IPS-18a (cell line): ENCODE data around the gene RNF26.

Source experiments
- H3K27ac ChIP-seq: one replicate; pipeline ENCODE4 v1.5.1; 2013; ENCODE audit warnings: low read length
- H3K27me3 ChIP-seq: one replicate; pipeline ENCODE4 v1.6.1; 2013; ENCODE audit warnings: mild to moderate bottlenecking, low read length; ENCODE audit not compliant: control insufficient read depth, insufficient read depth
- H3K36me3 ChIP-seq: one replicate; pipeline ENCODE4 v1.6.1; 2013; ENCODE audit warnings: low read depth, low read length; ENCODE audit not compliant: control insufficient read depth
- H3K4me1 ChIP-seq: one replicate; pipeline ENCODE4 v1.6.1; 2013; ENCODE audit warnings: low read depth, low read length; ENCODE audit not compliant: control insufficient read depth
- H3K4me3 ChIP-seq: one replicate; pipeline ENCODE4 v1.5.1; 2013; ENCODE audit warnings: low read length
- H3K9ac ChIP-seq: one replicate; pipeline ENCODE4 v1.6.1; 2013; ENCODE audit warnings: mild to moderate bottlenecking, low read length, moderate library complexity
- H3K9me3 ChIP-seq: one replicate; pipeline ENCODE4 v1.6.1; 2013; ENCODE audit warnings: low read depth, low read length; ENCODE audit not compliant: control insufficient read depth

The RNF26 gene

GRCh38 chr11:119305556-119306372 lies 28.6 kb upstream of the RNF26 start:
- Histone ChIP-seq H3K9me3 (no peaks in the 10 kb centered on the region), H3K4me3 (no peak overlapping the region), H3K27ac (no peak overlapping the region), H3K4me1 (peaks cover 3% of the 10 kb centered on the region), H3K9ac (no peak overlapping the region), H3K36me3 (peaks cover 50% of the 10 kb centered on the region), H3K27me3 (no peaks in the 10 kb centered on the region)

GRCh38 chr11:119306373-119306890 lies 27.9 kb upstream of the RNF26 start:
- Histone ChIP-seq H3K4me1 (peaks cover 3% of the 10 kb centered on the region), H3K9me3 (no peaks in the 10 kb centered on the region), H3K27me3 (no peaks in the 10 kb centered on the region), H3K36me3 (peaks cover 44% of the 10 kb centered on the region), H3K27ac (no peak overlapping the region), H3K4me3 (no peak overlapping the region), H3K9ac (no peak overlapping the region)

GRCh38 chr11:119307219-119307618 lies 27.1 kb upstream of the RNF26 start:
- Histone ChIP-seq H3K27ac (no peak overlapping the region), H3K9ac (no peak overlapping the region), H3K4me3 (no peak overlapping the region), H3K9me3 (no peaks in the 10 kb centered on the region), H3K4me1 (peaks cover 3% of the 10 kb centered on the region), H3K36me3 (peaks cover 36% of the 10 kb centered on the region), H3K27me3 (no peaks in the 10 kb centered on the region)

GRCh38 chr11:119307974-119308373 lies 26.4 kb upstream of the RNF26 start:
- H3K27ac ChIP-seq: no peak overlapping the region
- H3K36me3 ChIP-seq: peaks cover 36% of the 10 kb centered on the region
- H3K4me1 ChIP-seq: peaks cover 3% of the 10 kb centered on the region
- no peak overlapping the region for H3K4me3 ChIP-seq
- H3K9me3 ChIP-seq: no peaks in the 10 kb centered on the region
- H3K27me3 ChIP-seq: no peaks in the 10 kb centered on the region
- no peak overlapping the region for H3K9ac ChIP-seq

- peaks cover 3% of the 10 kb centered on the region for H3K4me1 ChIP-seq
- no peak overlapping the region for H3K27ac ChIP-seq
- peaks cover 5% of the 10 kb centered on the region for H3K27me3 ChIP-seq
- no peak overlapping the region for H3K9ac ChIP-seq
- no peaks in the 10 kb centered on the region for H3K9me3 ChIP-seq
- no peak overlapping the region for H3K4me3 ChIP-seq
- H3K36me3 ChIP-seq: peaks cover 23% of the 10 kb centered on the region
These were observed 24.9 kb upstream of the RNF26 start for GRCh38 chr11:119309411-119309810.

GRCh38 chr11:119309953-119310681 lies 24.2 kb upstream of the RNF26 start:
- Histone ChIP-seq H3K4me1 (peaks cover 3% of the 10 kb centered on the region), H3K27ac (no peak overlapping the region), H3K9me3 (no peaks in the 10 kb centered on the region), H3K36me3 (peaks cover 20% of the 10 kb centered on the region), H3K4me3 (no peak overlapping the region), H3K27me3 (peaks cover 12% of the 10 kb centered on the region), H3K9ac (no peak overlapping the region)

- Histone ChIP-seq H3K27me3 (peaks cover 18% of the 10 kb centered on the region), H3K9ac (no peak overlapping the region), H3K4me3 (no peak overlapping the region), H3K27ac (no peak overlapping the region), H3K9me3 (no peaks in the 10 kb centered on the region), H3K4me1 (peaks cover 7% of the 10 kb centered on the region), H3K36me3 (peaks cover 15% of the 10 kb centered on the region)
These were observed 23.7 kb upstream of the RNF26 start for GRCh38 chr11:119310682-119311052.

- no peak overlapping the region for H3K9ac ChIP-seq
- peaks cover 33% of the 10 kb centered on the region for H3K4me1 ChIP-seq
- H3K9me3 ChIP-seq: no peaks in the 10 kb centered on the region
- H3K36me3 ChIP-seq: no peaks in the 10 kb centered on the region
- H3K4me3 ChIP-seq: peak overlapping the region; percentile 65
- peaks cover 55% of the 10 kb centered on the region for H3K27me3 ChIP-seq
- no peak overlapping the region for H3K27ac ChIP-seq
These were observed 19.6 kb upstream of the RNF26 start for GRCh38 chr11:119314726-119315125.

- H3K9me3 ChIP-seq: no peaks in the 10 kb centered on the region
- peaks cover 40% of the 10 kb centered on the region for H3K4me1 ChIP-seq
- peaks cover 58% of the 10 kb centered on the region for H3K27me3 ChIP-seq
- H3K27ac ChIP-seq: no peak overlapping the region
- no peak overlapping the region for H3K9ac ChIP-seq
- H3K4me3 ChIP-seq: peak overlapping the region; percentile 65
- H3K36me3 ChIP-seq: no peaks in the 10 kb centered on the region
These were observed 19.0 kb upstream of the RNF26 start for GRCh38 chr11:119315131-119316015.

- peak overlapping the region; percentile 65 for H3K4me3 ChIP-seq
- peak overlapping the region; percentile 13 for H3K9ac ChIP-seq
- no peaks in the 10 kb centered on the region for H3K36me3 ChIP-seq
- no peaks in the 10 kb centered on the region for H3K9me3 ChIP-seq
- no peak overlapping the region for H3K27ac ChIP-seq
- H3K4me1 ChIP-seq: peaks cover 43% of the 10 kb centered on the region
- H3K27me3 ChIP-seq: peaks cover 58% of the 10 kb centered on the region
These were observed 18.2 kb upstream of the RNF26 start for GRCh38 chr11:119316016-119316728.
